ENCODE results near the gene LRRFIP1. TPM values are rescaled to one million over a fixed set of nuclear protein-coding genes. Genes with fewer than 3 reads are reported as not detected.

LRRFIP1 gene
- total and polyA plus RNA-seq, 10 of the 15 experiments (the other 5 are each of a cell fraction or from before 2014, with no cell fraction given): 36.2 to 120 (median 74.3) TPM

GRCh38 chr2:237711458-237712150, 84.2 kb downstream of the LRRFIP1 start:
- no TSS peak for BruUV-seq (replicated peaks)
- H3K36me3 ChIP-seq (ENCODE audit: control insufficient read depth in 2 of 2, insufficient read depth in 2 of 2, low read length in 1 of 2): peaks cover 11 to 18% of the 10 kb centered on the region in 2 experiments
- in situ Hi-C loops (cut with MboI): no loop called here

GRCh38 chr2:237712477-237713377, 85.3 kb downstream of the LRRFIP1 start:
- no peak overlapping the region for H2AFZ ChIP-seq (ENCODE audit: control insufficient read depth, low read depth, low read length)
- H4K20me1 ChIP-seq (ENCODE audit: control insufficient read depth, insufficient read depth): no peaks in the 10 kb centered on the region; the same call in 1 of the 2 replicates
- no peaks in the 10 kb centered on the region for H3K4me1 ChIP-seq (ENCODE audit: control insufficient read depth, insufficient read depth, low read length)
- FAIRE-seq (no peak), DNase-seq (ENCODE audit: low read depth, low spot score) (no peak), ATAC-seq (no peak)
- H3K27ac ChIP-seq (ENCODE audit: control insufficient read depth, insufficient read depth): no peak overlapping the region
- SMC1A ChIA-PET (ENCODE audit: uncharacterized antibody, unreplicated experiment): interaction anchor here (0.9 to 2.6 kb wide), 9 partner anchors 9 to 40 kb away, joined by 3 to 12 read pairs (median 3); no protein-coding TSS in a partner anchor
- no peak overlapping the region for H3K9ac ChIP-seq (ENCODE audit: control insufficient read depth, insufficient read depth, low read length)
- RAD21 ChIA-PET (ENCODE audit: unreplicated experiment): interaction anchor here (1.0 kb wide), 1 partner anchor 11 kb away, joined by 3 read pairs; no protein-coding TSS in a partner anchor
- H3K4me3 ChIP-seq: no peak overlapping the region
- no peaks in the 10 kb centered on the region for H3K27me3 ChIP-seq (replicated peaks in 1 of 2; ENCODE audit: control insufficient read depth in 2 of 2, insufficient read depth in 2 of 2, low read length in 1 of 2)
- TSS peak; percentile 6 for BruUV-seq (replicated peaks)
- in situ Hi-C loops (cut with MboI) (no loop called here), intact Hi-C loops (cut with micrococcal nuclease; ENCODE audit: unreplicated experiment) (no loop called here)
- peaks cover 11 to 20% of the 10 kb centered on the region in 2 experiments for H3K36me3 ChIP-seq (ENCODE audit: control insufficient read depth in 2 of 2, insufficient read depth in 2 of 2, low read length in 1 of 2)
- 86% methylated on average over 26 of the region's 26 CpGs for WGBS (ENCODE audit: insufficient coverage, insufficient replicate concordance, low lambda C conversion rate, missing lambda C conversion rate)
- no peak overlapping the region for H3K4me2 ChIP-seq (ENCODE audit: control insufficient read depth, insufficient read depth)
- POLR2A ChIA-PET: interaction anchor here (0.6 to 0.7 kb wide), 2 partner anchors 11 to 392 kb away, joined by 3 to 5 read pairs; no protein-coding TSS in a partner anchor
- CTCF ChIA-PET: interaction anchor here (0.6 to 1.8 kb wide), 5 partner anchors 9 to 39 kb away, joined by 3 to 4 read pairs (median 3); no protein-coding TSS in a partner anchor
- peaks cover 35% of the 10 kb centered on the region for H3K79me2 ChIP-seq (ENCODE audit: control insufficient read depth, insufficient read depth, low read length)
- no peaks in the 10 kb centered on the region for H3K9me3 ChIP-seq (replicated peaks; ENCODE audit: control insufficient read depth, insufficient read depth, low read length)
- no peak for TF ChIP-seq NFYB (IDR thresholded peaks at IDR 0.05; ENCODE audit: insufficient read depth, low read depth, low read length)
- no peak for TF ChIP-seq PBX3 (IDR thresholded peaks at IDR 0.05; ENCODE audit: insufficient replicate concordance, low read depth, low read length)
- TF ChIP-seq EZH2 (IDR thresholded peaks at IDR 0.05; ENCODE audit: borderline replicate concordance, control insufficient read depth, low read depth, low read length): no peak
- TF ChIP-seq NR2C2 (IDR thresholded peaks at IDR 0.05; ENCODE audit: borderline replicate concordance, control insufficient read depth, insufficient read length, low read depth): no peak
- TF ChIP-seq BHLHE40 (IDR thresholded peaks at IDR 0.05; ENCODE audit: borderline replicate concordance in 1 of 2, low read depth in 2 of 2, low read length in 1 of 2): no peak
- TF ChIP-seq BCL3 (IDR thresholded peaks at IDR 0.05; ENCODE audit: borderline replicate concordance, insufficient read depth, low read depth, low read length, poor library complexity, severe bottlenecking): peak; percentile 59
- 0 out of 2 replicates have a peak, but pooled peaks have one; percentile 35 for TF ChIP-seq POLR2AphosphoS5 (IDR thresholded peaks at IDR 0.05; ENCODE audit: low read length)
- no peak for TF ChIP-seq TCF12 (IDR thresholded peaks at IDR 0.05; ENCODE audit: low read depth, low read length)
- TF ChIP-seq MTA3 (IDR thresholded peaks at IDR 0.05; ENCODE audit: borderline replicate concordance, low read length): no peak

More at GRCh38 chr2:237711458-237712150, 84.2 kb downstream of the LRRFIP1 start:
- Histone ChIP-seq H3K27ac (ENCODE audit: control insufficient read depth, insufficient read depth) (no peak overlapping the region), H4K20me1 (ENCODE audit: control insufficient read depth, insufficient read depth) (no peaks in the 10 kb centered on the region; the same call in 1 of the 2 replicates), H3K9ac (ENCODE audit: control insufficient read depth, insufficient read depth, low read length) (no peak overlapping the region), H3K9me3 (replicated peaks; ENCODE audit: control insufficient read depth, insufficient read depth, low read length) (no peaks in the 10 kb centered on the region), H3K4me1 (ENCODE audit: control insufficient read depth, insufficient read depth, low read length) (no peaks in the 10 kb centered on the region), H2AFZ (ENCODE audit: control insufficient read depth, low read depth, low read length) (no peak overlapping the region), H3K4me2 (ENCODE audit: control insufficient read depth, insufficient read depth) (no peak overlapping the region), H3K4me3 (no peak overlapping the region), H3K79me2 (ENCODE audit: control insufficient read depth, insufficient read depth, low read length) (peaks cover 41% of the 10 kb centered on the region), H3K27me3 (replicated peaks in 1 of 2; ENCODE audit: control insufficient read depth in 2 of 2, insufficient read depth in 2 of 2, low read length in 1 of 2) (no peaks in the 10 kb centered on the region)
- intact Hi-C loops (cut with micrococcal nuclease; ENCODE audit: unreplicated experiment): no loop called here
- RAD21 ChIA-PET (ENCODE audit: unreplicated experiment): no interaction called here
- DNase-seq (ENCODE audit: low read depth, low spot score) (no peak), ATAC-seq (no peak), FAIRE-seq (no peak)
- SMC1A ChIA-PET (ENCODE audit: uncharacterized antibody, unreplicated experiment): interaction anchor here (1.3 to 2.6 kb wide), 3 partner anchors 15 to 22 kb away, joined by 3 to 12 read pairs (median 7); no protein-coding TSS in a partner anchor
- WGBS (ENCODE audit: insufficient coverage, insufficient replicate concordance, low lambda C conversion rate, missing lambda C conversion rate): 97% methylated on average over 31 of the region's 31 CpGs
- POLR2A ChIA-PET: no interaction called here
- TF ChIP-seq JUND (IDR thresholded peaks at IDR 0.05; ENCODE audit: low read depth, low read length): no peak
- TF ChIP-seq POLR2A (IDR thresholded peaks at IDR 0.05; ENCODE audit: low read depth, low read length): 0 out of 2 replicates have a peak, but pooled peaks have one; percentile 31
- CTCF ChIA-PET: no interaction called here

Measured in GM12878 (cell line).